K562 (cell line): ENCODE data around the gene ETV4. TPM values are rescaled to one million over a fixed set of nuclear protein-coding genes. Genes with fewer than 3 reads are reported as not detected.

Source experiments
- ATAC-seq: fragments of 200-7000 bp; cut with Tn5 transposase; 3 replicates; pipeline ENCODE4 v1.9.1; 2020; ENCODE audit warnings: moderate library complexity
- BruUV-seq: library from RNA; stranded (reverse); fragments of 400-500 nt; replicated peaks from 2 replicates; lab custom pipeline; 2021; lab: Mats Ljungman, UMichigan
- CTCF ChIA-PET: fragments of 300-600 bp; formaldehyde crosslinking; extraction: SDS; loops from one replicate; lab custom pipeline; 2021; ENCODE audit warnings: low intra/inter-chr PET ratio; lab: Yijun Ruan, JAX
- POLR2A ChIA-PET: fragments of 300-600, 350-650 bp; sonication (Branson Sonifier 250); formaldehyde crosslinking; extraction: SDS; loops from one replicate; lab custom pipeline; 2021; ENCODE audit warnings: antibody characterized with exemption, inconsistent platforms; lab: Yijun Ruan, JAX
- DNase-seq, 4 experiments: peaks; one replicate each; pipeline versions ENCODE4 v3.0.0 to v3.0.0-alpha.2; 2011 to 2018; ENCODE audit warnings: low spot score in 3 of 4, mixed read lengths in 3 of 4; ENCODE audit errors: extremely low read depth in 1 of 4
- FAIRE-seq: peaks from 2 replicates; lab custom pipeline; 2011; peaks lifted over from hg19 to GRCh38; lab: Jason Lieb, UNC
- H2AFZ ChIP-seq: 2 replicates; pipeline ENCODE4 v1.6.0; 2011; ENCODE audit warnings: low read depth, low read length, control low read depth, inconsistent platforms
- H3K27ac ChIP-seq: fragments of 200-600 bp; 3 replicates; pipeline ENCODE4 v1.8.0; 2011; ENCODE audit warnings: low read depth, mild to moderate bottlenecking, control low read depth, inconsistent platforms, low read length, moderate library complexity, mixed read lengths; ENCODE audit errors: extremely low read depth
- H3K27me3 ChIP-seq, 2 experiments: fragments of 300-600 bp in 1 of 2; 2 replicates in 1 of 2; 3 replicates in 1 of 2; pipeline versions ENCODE4 v1.6.0 to v1.8.0; 2011; ENCODE audit warnings: inconsistent platforms in 2 of 2, low read length in 2 of 2, mild to moderate bottlenecking in 1 of 2, mixed read lengths in 1 of 2, moderate library complexity in 1 of 2; ENCODE audit not compliant: control insufficient read depth in 2 of 2, insufficient read depth in 2 of 2
- H3K36me3 ChIP-seq: fragments of 300-600 bp; 3 replicates; pipeline ENCODE4 v1.8.0; 2011; ENCODE audit warnings: mild to moderate bottlenecking, low read length, inconsistent platforms; ENCODE audit not compliant: control insufficient read depth, insufficient read depth
- H3K4me1 ChIP-seq, 2 experiments: fragments of 200-600 bp in 1 of 2; replicated peaks in 1 of 2; 2 replicates in 1 of 2; 3 replicates in 1 of 2; pipeline versions ENCODE4 v1.5.1 to v1.8.0; 2011; ENCODE audit warnings: inconsistent platforms in 2 of 2, low read length in 2 of 2, mild to moderate bottlenecking in 1 of 2, mixed read lengths in 1 of 2, moderate library complexity in 1 of 2; ENCODE audit not compliant: control insufficient read depth in 2 of 2, insufficient read depth in 2 of 2
- H3K4me2 ChIP-seq: 2 replicates; pipeline ENCODE4 v1.6.1; 2011; ENCODE audit warnings: low read length, control low read depth, inconsistent platforms, mixed read lengths; ENCODE audit not compliant: insufficient read depth
- H3K4me3 ChIP-seq: fragments of 200-600 bp; sonication (generic), shearing (Covaris generic); 2 replicates; pipeline ENCODE4 v1.5.1; 2016; ENCODE audit warnings: control low read depth, inconsistent platforms
- H3K79me2 ChIP-seq: fragments of 200-600 bp; 3 replicates; pipeline ENCODE4 v1.8.0; 2011; ENCODE audit warnings: low read length, inconsistent platforms; ENCODE audit not compliant: control insufficient read depth, insufficient read depth
- H3K9ac ChIP-seq, 2 experiments: 2 replicates each; pipeline versions ENCODE4 v1.6.0 to v1.6.1; 2011; ENCODE audit warnings: low read depth in 2 of 2, low read length in 2 of 2, control low read depth in 1 of 2, inconsistent platforms in 1 of 2, mild to moderate bottlenecking in 1 of 2, mixed read lengths in 1 of 2; ENCODE audit not compliant: insufficient read depth in 1 of 2
- H3K9me1 ChIP-seq: one replicate; pipeline ENCODE4 v1.6.0; 2011; ENCODE audit warnings: inconsistent platforms, mild to moderate bottlenecking, low read length, moderate library complexity; ENCODE audit not compliant: control insufficient read depth, insufficient read depth
- H3K9me3 ChIP-seq: replicated peaks from 2 replicates; pipeline ENCODE4 v1.5.1; 2011; ENCODE audit warnings: low read depth, low read length, inconsistent platforms; ENCODE audit not compliant: control insufficient read depth, insufficient read depth
- H4K20me1 ChIP-seq: replicated peaks from 2 replicates; pipeline ENCODE4 v1.6.1; 2011; ENCODE audit warnings: low read length, inconsistent platforms, mixed read lengths; ENCODE audit not compliant: control insufficient read depth, insufficient read depth
- HDAC1 ChIP-seq, 2 experiments: fragments of 450-650 bp; IDR thresholded peaks; 2 replicates each; pipeline ENCODE4 v1.6.1; 2016 to 2017; ENCODE audit warnings: inconsistent platforms in 1 of 2, mild to moderate bottlenecking in 1 of 2, moderate library complexity in 1 of 2
- POLR3A ChIP-seq: IDR thresholded peaks from 2 replicates; pipeline ENCODE4 v1.6.1; 2011; ENCODE audit warnings: borderline replicate concordance, mild to moderate bottlenecking, moderate library complexity; ENCODE audit not compliant: insufficient read length, insufficient read depth; ENCODE audit errors: extremely low read depth
- ZBTB26 ChIP-seq: fragments of 450-650 bp; formaldehyde crosslinking; IDR thresholded peaks from 2 replicates; pipeline ENCODE4 v1.4.0; 2022; ENCODE audit warnings: missing genetic modification characterization
- ZBTB9 ChIP-seq: fragments of 450-650 bp; formaldehyde crosslinking; IDR thresholded peaks from 2 replicates; pipeline ENCODE4 v1.4.0; 2020; ENCODE audit warnings: mild to moderate bottlenecking, moderate library complexity
- WGBS: fragments of 100-300 bp; shearing (Covaris generic); methylation state at CpG from one replicate; pipeline ENCODE4 v1.1.6; 2016; ENCODE audit warnings: low coverage, mixed read lengths; ENCODE audit not compliant: insufficient coverage; ENCODE audit errors: missing lambda C conversion rate; 5-methylcytosine and 5-hydroxymethylcytosine counted together
- in situ Hi-C: fragments of 300-500 bp; cut with MboI; formaldehyde crosslinking; loops from 4 replicates; pipeline ENCODE4 v1.15.0; 2018; ENCODE audit warnings: inconsistent platforms, mixed read lengths
- intact Hi-C: fragments of 100-400 bp; cut with micrococcal nuclease; formaldehyde crosslinking; loops from 2 replicates; pipeline ENCODE4 v1.14.2; 2022
- polyA plus RNA-seq, 8 experiments: library from polyadenylated mRNA; depleted of rRNA in 4 of 8; stranded (reverse) in 5 of 8; unstranded in 3 of 8; fragments of >200 nt; fragmentation: Nextera tagmentation in 2 of 8; fragmentation: Illumina TruSeq in 1 of 8; extraction: Ambion mirVana in 2 of 8; extraction: Trizol in 1 of 8; gene quantifications; 2 replicates each; pipeline versions ENCODE4 v1.2.1 to v1.2.3, GENCODE V29; 2011 to 2014; ENCODE audit warnings: inconsistent platforms in 1 of 8, missing spikeins in 1 of 8
- total RNA-seq, 7 experiments: library from RNA; depleted of rRNA in 6 of 7; stranded (reverse); fragments of >200 nt in 6 of 7; fragmentation: Illumina TruSeq in 2 of 7; extraction: Trizol in 2 of 7; gene quantifications; 2 replicates each; pipeline versions ENCODE4 v1.2.1 to v1.2.3, GENCODE V29; 2011 to 2021; ENCODE audit warnings: low replicate concordance in 1 of 7

The ETV4 gene
- total and polyA plus RNA-seq, 9 of the 15 experiments (the other 6 are each of a cell fraction or from before 2014, with no cell fraction given), result 5.5 to 66.3 (median 28.2) TPM

DNA sequence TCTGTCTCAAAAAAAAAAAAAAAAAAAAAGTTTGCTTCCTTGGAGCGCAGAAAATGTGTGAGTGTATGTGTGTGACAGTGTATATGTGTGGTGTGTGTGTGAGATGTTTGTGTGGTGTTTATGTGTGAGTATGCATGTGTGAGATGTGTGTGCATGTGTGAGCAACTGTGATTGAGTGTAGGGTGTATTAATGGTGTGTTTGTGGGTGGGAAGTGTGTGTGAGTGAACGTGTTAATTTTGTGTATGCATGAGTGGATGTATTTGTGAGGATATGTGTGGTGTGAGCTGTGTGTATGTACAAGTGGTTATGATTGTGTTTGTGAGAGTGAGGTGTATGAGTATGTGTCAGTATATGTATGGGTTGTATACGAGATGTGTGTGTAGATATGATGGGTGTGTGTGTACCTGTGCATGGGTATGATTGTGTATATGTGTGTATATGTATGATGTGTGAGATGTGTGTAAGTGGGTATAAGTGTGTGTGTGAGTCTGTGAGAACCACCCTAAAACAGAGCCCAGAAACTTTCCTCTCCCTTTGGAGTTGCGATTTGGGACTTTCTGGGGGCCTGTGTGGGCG, 22.5 kb upstream of the ETV4 start:
- H3K4me1 ChIP-seq, result no peaks in the 10 kb centered on the region
- ChIA-PET CTCF (no interaction called here), POLR2A (no interaction called here)
- intact Hi-C loops (no loop called here), in situ Hi-C loops (no loop called here)
- H3K27me3 ChIP-seq, result no peaks in the 10 kb centered on the region; a peak in 1 of 5 replicates
- FAIRE-seq (no peak), DNase-seq (no peak), ATAC-seq (no peak)
- no peak overlapping the region for H3K27ac ChIP-seq
- WGBS, result 35% methylated on average over 5 of the region's 5 CpGs
- H3K9me1 ChIP-seq, result no peaks in the 10 kb centered on the region
- no peaks in the 10 kb centered on the region for H4K20me1 ChIP-seq
- TF ChIP-seq HDAC1 (IDR thresholded peaks at IDR 0.05) (0 out of 4 replicates have a peak, but pooled peaks of 1 of the 2 experiments have one; percentile 12), POLR3A (no peak), ZBTB9 (CRISPR knock-in tag) (no peak), ZBTB26 (CRISPR knock-in tag) (0 out of 2 replicates have a peak, but pooled peaks have one; percentile 50)
- no peaks in the 10 kb centered on the region for H3K79me2 ChIP-seq
- H3K4me3 ChIP-seq, result no peak overlapping the region
- no TSS peak for BruUV-seq
- H3K36me3 ChIP-seq, result no peaks in the 10 kb centered on the region
- H3K9ac ChIP-seq, result no peak overlapping the region
- H3K4me2 ChIP-seq, result no peak overlapping the region
- no peaks in the 10 kb centered on the region for H3K9me3 ChIP-seq
- no peak overlapping the region for H2AFZ ChIP-seq
